B cell (primary cell): ENCODE data around the gene RPH3AL. TPM values are rescaled to one million over a fixed set of nuclear protein-coding genes. Genes with fewer than 3 reads are reported as not detected.

ENCODE experiments used
- ATAC-seq: fragments of 200-7000 bp; cut with Tn5 transposase; one replicate; pipeline ENCODE4 v1.10.0; 2021; ENCODE audit warnings: low read depth, mild to moderate bottlenecking, moderate number of reproducible peaks, moderate library complexity
- CTCF ChIA-PET: fragments of 350-600 bp; sonication (Branson Sonifier 250); formaldehyde crosslinking; loops from one replicate; lab custom pipeline; 2021; ENCODE audit warnings: antibody characterized with exemption, inconsistent platforms; lab: Charles Lee
- POLR2A ChIA-PET: fragments of 350-600 bp; sonication (Branson Sonifier 250); formaldehyde crosslinking; loops from one replicate; lab custom pipeline; 2021; ENCODE audit warnings: antibody characterized with exemption; lab: Charles Lee
- DNase-seq: peaks from one replicate; pipeline ENCODE4 v3.0.0; 2013
- H2AFZ ChIP-seq: 2 replicates; pipeline ENCODE4 v1.6.1; 2012; ENCODE audit warnings: mild to moderate bottlenecking, low read depth, low read length; ENCODE audit not compliant: insufficient read depth, poor library complexity, severe bottlenecking
- H3K27ac ChIP-seq, 2 donors: 1 replicate in 1 of 2; 2 replicates in 1 of 2; pipeline ENCODE4 v1.5.1; 2012 to 2013; ENCODE audit warnings: low read length in 2 of 2, mild to moderate bottlenecking in 2 of 2, moderate library complexity in 1 of 2
- H3K27me3 ChIP-seq, 4 experiments: fragments of 200-600 bp in 1 of 4; sonication (generic) in 1 of 4; replicated peaks in 1 of 4; 1 replicate in 2 of 4; 2 replicates in 2 of 4; pipeline versions ENCODE4 v1.6.1 to v1.7.0; 2013 to 2016; ENCODE audit warnings: low read length in 3 of 4, mild to moderate bottlenecking in 2 of 4, mixed read lengths in 1 of 4, moderate library complexity in 1 of 4; ENCODE audit not compliant: insufficient read depth in 4 of 4, control insufficient read depth in 3 of 4; ENCODE audit errors: control extremely low read depth in 1 of 4
- H3K36me3 ChIP-seq, 2 experiments: replicated peaks in 1 of 2; 1 replicate in 1 of 2; 2 replicates in 1 of 2; pipeline versions ENCODE4 v1.6.1 to v1.7.1; 2013; ENCODE audit warnings: low read length in 1 of 2; ENCODE audit not compliant: insufficient read depth in 2 of 2, control insufficient read depth in 1 of 2; ENCODE audit errors: control extremely low read depth in 1 of 2, extremely low read depth in 1 of 2
- H3K4me1 ChIP-seq, 2 donors: fragments of 200-600 bp in 1 of 2; sonication (generic) in 1 of 2; 1 replicate in 1 of 2; 2 replicates in 1 of 2; pipeline versions ENCODE4 v1.5.1 to v1.6.1; 2013 to 2017; ENCODE audit warnings: low read length in 2 of 2; ENCODE audit not compliant: control insufficient read depth in 2 of 2, insufficient read depth in 2 of 2
- H3K4me2 ChIP-seq: replicated peaks from 2 replicates; pipeline ENCODE3; 2012; ENCODE audit warnings: mild to moderate bottlenecking, low read depth, low read length; ENCODE audit not compliant: poor library complexity, severe bottlenecking
- H3K4me3 ChIP-seq, 5 experiments: fragments of 200-600 bp in 1 of 5; sonication (generic) in 1 of 5; 1 replicate in 3 of 5; 2 replicates in 2 of 5; pipeline versions ENCODE4 v1.5.1 to v1.7.0; 2011 to 2016; ENCODE audit warnings: low read length in 4 of 5, mild to moderate bottlenecking in 4 of 5, low read depth in 2 of 5, control low read depth in 1 of 5, moderate library complexity in 1 of 5; ENCODE audit not compliant: insufficient read depth in 1 of 5; ENCODE audit errors: control extremely low read depth in 1 of 5, extremely low read depth in 1 of 5
- H3K79me2 ChIP-seq: fragments of 200-600 bp; sonication (generic); one replicate; pipeline ENCODE4 v1.6.0; 2016; ENCODE audit warnings: low read length; ENCODE audit not compliant: control insufficient read depth, insufficient read depth
- H3K9ac ChIP-seq: fragments of 200-600 bp; sonication (generic); 2 replicates; pipeline ENCODE4 v1.6.1; 2017; ENCODE audit warnings: mild to moderate bottlenecking, low read length, moderate library complexity
- H3K9me3 ChIP-seq, 3 donors: one replicate each; pipeline versions ENCODE4 v1.6.1 to v1.7.1; 2013; ENCODE audit warnings: low read length in 2 of 3; ENCODE audit not compliant: control insufficient read depth in 2 of 3, insufficient read depth in 1 of 3; ENCODE audit errors: control extremely low read depth in 1 of 3
- H4K20me1 ChIP-seq: 2 replicates; pipeline ENCODE4 v1.6.0; 2012; ENCODE audit warnings: mild to moderate bottlenecking, low read length; ENCODE audit not compliant: insufficient read depth, control insufficient read depth, poor library complexity, severe bottlenecking
- H3K27ac Mint-ChIP-seq: one replicate; pipeline ENCODE4 v1.8.0; 2021; ENCODE audit warnings: mixed read lengths
- H3K27me3 Mint-ChIP-seq: one replicate; pipeline ENCODE4 v1.8.0; 2021; ENCODE audit warnings: mixed read lengths
- H3K4me1 Mint-ChIP-seq: one replicate; pipeline ENCODE4 v1.8.0; 2021; ENCODE audit warnings: mixed read lengths
- H3K4me3 Mint-ChIP-seq: one replicate; pipeline ENCODE4 v1.8.0; 2021; ENCODE audit warnings: mixed read lengths
- H3K9me3 Mint-ChIP-seq: one replicate; pipeline ENCODE4 v1.8.0; 2022; ENCODE audit warnings: mixed read lengths; ENCODE audit not compliant: insufficient read depth
- CTCF ChIP-seq: fragments of 200-600 bp; IDR thresholded peaks from one replicate; pipeline ENCODE4 v1.8.0; 2022; ENCODE audit warnings: antibody characterized with exemption, mild to moderate bottlenecking
- EZH2 ChIP-seq: IDR thresholded peaks from 2 replicates; pipeline ENCODE4 v1.6.1; 2012; ENCODE audit warnings: borderline replicate concordance, low read depth, mild to moderate bottlenecking, moderate library complexity, low read length; ENCODE audit not compliant: insufficient read depth, poor library complexity, severe bottlenecking
- WGBS: methylation state at CpG from one replicate; pipeline ENCODE4 v1.1.5; 2013; ENCODE audit warnings: missing lambda C conversion rate; ENCODE audit not compliant: insufficient coverage; 5-methylcytosine and 5-hydroxymethylcytosine counted together
- intact Hi-C: fragments of 100-400 bp; cut with micrococcal nuclease; formaldehyde crosslinking; loops from one replicate; pipeline ENCODE4 v1.10.0; 2022
- polyA plus RNA-seq: library from polyadenylated mRNA; depleted of rRNA; stranded (reverse); fragments of >200 nt; gene quantifications from 2 replicates; pipeline ENCODE4 v1.2.3, GENCODE V29; 2012
- total RNA-seq, 2 donors: library from RNA; stranded (reverse); fragments of 120-200 nt in 1 of 2; gene quantifications; 1 replicate in 1 of 2; 2 replicates in 1 of 2; pipeline versions ENCODE4 v1.2.3 to v1.2.4, GENCODE V29; 2013 to 2022

Gene RPH3AL
- total and polyA plus RNA-seq, 2 donors (not counting 1 experiment from before 2014, with no cell fraction given) = 10.8 to 13.3 TPM

GRCh38 chr17:197352-197751 lies 155.3 kb downstream of the RPH3AL start:
- H4K20me1 ChIP-seq = no peaks in the 10 kb centered on the region
- H3K4me1 ChIP-seq = no peaks in the 10 kb centered on the region
- H3K9me3 Mint-ChIP-seq = no peaks in the 10 kb centered on the region
- intact Hi-C loops = no loop called here
- peaks cover 19% of the 10 kb centered on the region for H3K27me3 Mint-ChIP-seq
- peaks cover 0 to 12% (median 0%) of the 10 kb centered on the region in 3 donors for H3K9me3 ChIP-seq
- CTCF ChIA-PET = no interaction called here
- no peak overlapping the region for H3K9ac ChIP-seq
- no peaks in the 10 kb centered on the region for H3K36me3 ChIP-seq
- POLR2A ChIA-PET = no interaction called here
- H3K4me2 ChIP-seq = no peak overlapping the region
- DNase-seq = no peak
- no peaks in the 10 kb centered on the region for H3K4me1 Mint-ChIP-seq
- H3K4me3 ChIP-seq = no peak overlapping the region
- H3K79me2 ChIP-seq = no peaks in the 10 kb centered on the region
- ATAC-seq = no peak
- no peak overlapping the region for H3K27ac ChIP-seq
- no peak for TF ChIP-seq CTCF
- TF ChIP-seq EZH2 = no peak
- H3K4me3 Mint-ChIP-seq = no peak overlapping the region
- peaks cover 0 to 24% (median 0%) of the 10 kb centered on the region in 4 experiments for H3K27me3 ChIP-seq
- 100% methylated on average over 2 of the region's 2 CpGs for WGBS
- no peak overlapping the region for H3K27ac Mint-ChIP-seq
- H2AFZ ChIP-seq = no peak overlapping the region

- ATAC-seq (no peak), DNase-seq (no peak)
- H3K27ac ChIP-seq = no peak overlapping the region
- no peak overlapping the region for H3K9ac ChIP-seq
- Mint-ChIP-seq H3K27ac (no peak overlapping the region), H3K4me1 (no peaks in the 10 kb centered on the region), H3K4me3 (no peak overlapping the region), H3K9me3 (no peaks in the 10 kb centered on the region), H3K27me3 (peaks cover 17% of the 10 kb centered on the region)
- no peak for TF ChIP-seq CTCF
- no peak for TF ChIP-seq EZH2
- no peak overlapping the region for H3K4me2 ChIP-seq
- ChIA-PET CTCF (no interaction called here), POLR2A (no interaction called here)
- H2AFZ ChIP-seq = no peak overlapping the region
- H4K20me1 ChIP-seq = no peaks in the 10 kb centered on the region
- H3K27me3 ChIP-seq = peaks cover 0 to 24% (median 0%) of the 10 kb centered on the region in 4 experiments
- 86% methylated on average over 10 of the region's 16 CpGs for WGBS
- no peak overlapping the region for H3K4me3 ChIP-seq
- no peaks in the 10 kb centered on the region for H3K4me1 ChIP-seq
- no peaks in the 10 kb centered on the region for H3K79me2 ChIP-seq
- intact Hi-C loops = no loop called here
- no peaks in the 10 kb centered on the region for H3K36me3 ChIP-seq
- H3K9me3 ChIP-seq = peaks cover 0 to 12% (median 0%) of the 10 kb centered on the region in 3 donors
Measured at GRCh38 chr17:194828-195602, 157.6 kb downstream of the RPH3AL start.
